Transverse colon (tissue), 4 donors: Measurements from ENCODE around the gene ZNF600.

Experiments used
- CTCF ChIP-seq, 5 experiments: fragments of 200-600 bp in 3 of 5; fragments of 450-650 bp in 2 of 5; sonication (generic) in 3 of 5; IDR thresholded peaks; 1 replicate in 2 of 5; 2 replicates in 3 of 5; pipeline ENCODE4 v1.5.1; 2016 to 2017; ENCODE audit warnings: antibody characterized with exemption in 5 of 5, inconsistent platforms in 3 of 5, mild to moderate bottlenecking in 2 of 5, moderate library complexity in 1 of 5
- EP300 ChIP-seq: sonication (generic); formaldehyde crosslinking; IDR thresholded peaks from one replicate; pipeline ENCODE4 v1.6.1; 2017; ENCODE audit warnings: antibody characterized with exemption, low read depth
- POLR2AphosphoS5 ChIP-seq, 3 donors: sonication (generic); formaldehyde crosslinking; IDR thresholded peaks; one replicate each; pipeline ENCODE4 v1.6.1; 2016; ENCODE audit warnings: antibody characterized with exemption in 3 of 3

DNA sequence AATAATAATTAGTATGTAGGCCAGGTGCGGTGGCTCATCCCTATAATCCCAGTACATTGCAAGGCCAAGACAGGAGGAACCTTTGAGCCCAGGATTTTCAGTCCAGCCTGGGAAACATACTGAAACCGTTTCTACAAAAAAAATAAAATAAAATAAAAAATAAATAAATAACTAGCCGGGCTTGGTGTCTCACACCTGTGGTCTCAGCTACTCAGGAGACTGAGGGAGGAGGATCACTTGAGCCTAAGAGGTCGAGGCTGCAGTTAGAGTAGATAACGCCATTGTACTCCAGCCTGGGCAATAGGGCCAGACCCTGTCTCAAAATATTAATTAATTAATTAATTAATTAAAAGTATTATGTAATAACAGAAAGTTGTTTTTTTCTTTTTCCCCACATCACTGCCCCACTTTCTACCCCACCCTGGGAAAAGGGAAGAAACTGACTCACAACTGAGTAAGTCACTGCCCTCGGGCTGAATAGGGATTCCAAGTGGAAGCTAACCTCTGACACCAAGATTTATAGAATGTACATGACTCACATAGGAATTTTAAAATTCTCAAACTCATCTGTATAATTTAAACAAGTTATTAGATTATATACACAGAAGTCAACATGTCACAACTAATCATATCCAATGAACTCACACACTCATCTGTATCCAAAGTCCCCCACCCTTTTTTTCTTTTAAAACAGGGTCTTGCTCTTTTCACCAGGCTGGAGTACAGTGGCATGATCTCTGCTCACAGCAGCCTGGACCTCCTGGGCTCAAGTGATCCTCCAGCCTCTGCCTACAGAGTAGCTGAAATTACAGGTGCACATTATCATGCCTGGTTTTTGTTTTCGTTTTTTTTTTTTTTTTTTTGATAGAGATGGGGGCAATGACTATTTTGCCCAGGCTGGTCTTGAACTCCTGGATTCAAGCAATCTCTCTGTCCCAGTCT, 64.3 kb downstream of the ZNF600 start:
- no peak for TF ChIP-seq EP300
- TF ChIP-seq POLR2AphosphoS5 (IDR thresholded peaks at IDR 0.05): no peak
- no peak for TF ChIP-seq CTCF (IDR thresholded peaks at IDR 0.05)
